B cell (primary cell): ENCODE results near the gene RPL32. TPM values are rescaled to one million over a fixed set of nuclear protein-coding genes. Genes with fewer than 3 reads are reported as not detected.
A peak's percentile ranks its signal among the peaks of the same experiment; 100 is the strongest.

Source experiments
- ATAC-seq: fragments of 200-7000 bp; cut with Tn5 transposase; one replicate; pipeline ENCODE4 v1.10.0; 2021; ENCODE audit warnings: low read depth, mild to moderate bottlenecking, moderate number of reproducible peaks, moderate library complexity
- CTCF ChIA-PET: fragments of 350-600 bp; sonication (Branson Sonifier 250); formaldehyde crosslinking; loops from one replicate; lab custom pipeline; 2021; ENCODE audit warnings: antibody characterized with exemption, inconsistent platforms; lab: Charles Lee
- POLR2A ChIA-PET: fragments of 350-600 bp; sonication (Branson Sonifier 250); formaldehyde crosslinking; loops from one replicate; lab custom pipeline; 2021; ENCODE audit warnings: antibody characterized with exemption; lab: Charles Lee
- DNase-seq: peaks from one replicate; pipeline ENCODE4 v3.0.0; 2013
- H2AFZ ChIP-seq: 2 replicates; pipeline ENCODE4 v1.6.1; 2012; ENCODE audit warnings: mild to moderate bottlenecking, low read depth, low read length; ENCODE audit not compliant: insufficient read depth, poor library complexity, severe bottlenecking
- H3K27ac ChIP-seq, 2 donors: 1 replicate in 1 of 2; 2 replicates in 1 of 2; pipeline ENCODE4 v1.5.1; 2012 to 2013; ENCODE audit warnings: low read length in 2 of 2, mild to moderate bottlenecking in 2 of 2, moderate library complexity in 1 of 2
- H3K27me3 ChIP-seq, 4 experiments: fragments of 200-600 bp in 1 of 4; sonication (generic) in 1 of 4; replicated peaks in 1 of 4; 1 replicate in 2 of 4; 2 replicates in 2 of 4; pipeline versions ENCODE4 v1.6.1 to v1.7.0; 2013 to 2016; ENCODE audit warnings: low read length in 3 of 4, mild to moderate bottlenecking in 2 of 4, mixed read lengths in 1 of 4, moderate library complexity in 1 of 4; ENCODE audit not compliant: insufficient read depth in 4 of 4, control insufficient read depth in 3 of 4; ENCODE audit errors: control extremely low read depth in 1 of 4
- H3K36me3 ChIP-seq, 2 experiments: replicated peaks in 1 of 2; 1 replicate in 1 of 2; 2 replicates in 1 of 2; pipeline versions ENCODE4 v1.6.1 to v1.7.1; 2013; ENCODE audit warnings: low read length in 1 of 2; ENCODE audit not compliant: insufficient read depth in 2 of 2, control insufficient read depth in 1 of 2; ENCODE audit errors: control extremely low read depth in 1 of 2, extremely low read depth in 1 of 2
- H3K4me1 ChIP-seq, 2 donors: fragments of 200-600 bp in 1 of 2; sonication (generic) in 1 of 2; 1 replicate in 1 of 2; 2 replicates in 1 of 2; pipeline versions ENCODE4 v1.5.1 to v1.6.1; 2013 to 2017; ENCODE audit warnings: low read length in 2 of 2; ENCODE audit not compliant: control insufficient read depth in 2 of 2, insufficient read depth in 2 of 2
- H3K4me2 ChIP-seq: replicated peaks from 2 replicates; pipeline ENCODE3; 2012; ENCODE audit warnings: mild to moderate bottlenecking, low read depth, low read length; ENCODE audit not compliant: poor library complexity, severe bottlenecking
- H3K4me3 ChIP-seq, 5 experiments: fragments of 200-600 bp in 1 of 5; sonication (generic) in 1 of 5; 1 replicate in 3 of 5; 2 replicates in 2 of 5; pipeline versions ENCODE4 v1.5.1 to v1.7.0; 2011 to 2016; ENCODE audit warnings: low read length in 4 of 5, mild to moderate bottlenecking in 4 of 5, low read depth in 2 of 5, control low read depth in 1 of 5, moderate library complexity in 1 of 5; ENCODE audit not compliant: insufficient read depth in 1 of 5; ENCODE audit errors: control extremely low read depth in 1 of 5, extremely low read depth in 1 of 5
- H3K79me2 ChIP-seq: fragments of 200-600 bp; sonication (generic); one replicate; pipeline ENCODE4 v1.6.0; 2016; ENCODE audit warnings: low read length; ENCODE audit not compliant: control insufficient read depth, insufficient read depth
- H3K9ac ChIP-seq: fragments of 200-600 bp; sonication (generic); 2 replicates; pipeline ENCODE4 v1.6.1; 2017; ENCODE audit warnings: mild to moderate bottlenecking, low read length, moderate library complexity
- H3K9me3 ChIP-seq, 3 donors: one replicate each; pipeline versions ENCODE4 v1.6.1 to v1.7.1; 2013; ENCODE audit warnings: low read length in 2 of 3; ENCODE audit not compliant: control insufficient read depth in 2 of 3, insufficient read depth in 1 of 3; ENCODE audit errors: control extremely low read depth in 1 of 3
- H4K20me1 ChIP-seq: 2 replicates; pipeline ENCODE4 v1.6.0; 2012; ENCODE audit warnings: mild to moderate bottlenecking, low read length; ENCODE audit not compliant: insufficient read depth, control insufficient read depth, poor library complexity, severe bottlenecking
- H3K27ac Mint-ChIP-seq: one replicate; pipeline ENCODE4 v1.8.0; 2021; ENCODE audit warnings: mixed read lengths
- H3K27me3 Mint-ChIP-seq: one replicate; pipeline ENCODE4 v1.8.0; 2021; ENCODE audit warnings: mixed read lengths
- H3K4me1 Mint-ChIP-seq: one replicate; pipeline ENCODE4 v1.8.0; 2021; ENCODE audit warnings: mixed read lengths
- H3K4me3 Mint-ChIP-seq: one replicate; pipeline ENCODE4 v1.8.0; 2021; ENCODE audit warnings: mixed read lengths
- H3K9me3 Mint-ChIP-seq: one replicate; pipeline ENCODE4 v1.8.0; 2022; ENCODE audit warnings: mixed read lengths; ENCODE audit not compliant: insufficient read depth
- EZH2 ChIP-seq: IDR thresholded peaks from 2 replicates; pipeline ENCODE4 v1.6.1; 2012; ENCODE audit warnings: borderline replicate concordance, low read depth, mild to moderate bottlenecking, moderate library complexity, low read length; ENCODE audit not compliant: insufficient read depth, poor library complexity, severe bottlenecking
- WGBS: methylation state at CpG from one replicate; pipeline ENCODE4 v1.1.5; 2013; ENCODE audit warnings: missing lambda C conversion rate; ENCODE audit not compliant: insufficient coverage; 5-methylcytosine and 5-hydroxymethylcytosine counted together
- intact Hi-C: fragments of 100-400 bp; cut with micrococcal nuclease; formaldehyde crosslinking; loops from one replicate; pipeline ENCODE4 v1.10.0; 2022
- polyA plus RNA-seq: library from polyadenylated mRNA; depleted of rRNA; stranded (reverse); fragments of >200 nt; gene quantifications from 2 replicates; pipeline ENCODE4 v1.2.3, GENCODE V29; 2012
- total RNA-seq, 2 donors: library from RNA; stranded (reverse); fragments of 120-200 nt in 1 of 2; gene quantifications; 1 replicate in 1 of 2; 2 replicates in 1 of 2; pipeline versions ENCODE4 v1.2.3 to v1.2.4, GENCODE V29; 2013 to 2022
- TF ChIP-seq, protein P1 (sequence below): fragments of 200-600 bp; IDR thresholded peaks from one replicate; pipeline ENCODE4 v1.8.0; 2022; ENCODE audit warnings: antibody characterized with exemption, mild to moderate bottlenecking

RPL32 gene
- total and polyA plus RNA-seq, 2 donors (not counting 1 experiment from before 2014, with no cell fraction given), result 2,160 to 2,756 TPM

- DNase-seq (no peak), ATAC-seq (no peak)
- H3K27ac ChIP-seq, result peak overlapping the region in 1 of 2 donors; percentile 96
- Mint-ChIP-seq H3K27me3 (no peaks in the 10 kb centered on the region), H3K27ac (peak overlapping the region; percentile 99), H3K4me1 (peaks cover 45% of the 10 kb centered on the region), H3K9me3 (no peaks in the 10 kb centered on the region), H3K4me3 (peak overlapping the region; percentile 99)
- H3K79me2 ChIP-seq, result no peaks in the 10 kb centered on the region
- 75% methylated on average over 10 of the region's 11 CpGs for WGBS
- intact Hi-C loops, result no loop called here
- H3K4me1 ChIP-seq, result peaks cover 14 to 30% of the 10 kb centered on the region in 2 donors
- TF ChIP-seq EZH2, result no peak
- TF ChIP-seq, protein P1, sequence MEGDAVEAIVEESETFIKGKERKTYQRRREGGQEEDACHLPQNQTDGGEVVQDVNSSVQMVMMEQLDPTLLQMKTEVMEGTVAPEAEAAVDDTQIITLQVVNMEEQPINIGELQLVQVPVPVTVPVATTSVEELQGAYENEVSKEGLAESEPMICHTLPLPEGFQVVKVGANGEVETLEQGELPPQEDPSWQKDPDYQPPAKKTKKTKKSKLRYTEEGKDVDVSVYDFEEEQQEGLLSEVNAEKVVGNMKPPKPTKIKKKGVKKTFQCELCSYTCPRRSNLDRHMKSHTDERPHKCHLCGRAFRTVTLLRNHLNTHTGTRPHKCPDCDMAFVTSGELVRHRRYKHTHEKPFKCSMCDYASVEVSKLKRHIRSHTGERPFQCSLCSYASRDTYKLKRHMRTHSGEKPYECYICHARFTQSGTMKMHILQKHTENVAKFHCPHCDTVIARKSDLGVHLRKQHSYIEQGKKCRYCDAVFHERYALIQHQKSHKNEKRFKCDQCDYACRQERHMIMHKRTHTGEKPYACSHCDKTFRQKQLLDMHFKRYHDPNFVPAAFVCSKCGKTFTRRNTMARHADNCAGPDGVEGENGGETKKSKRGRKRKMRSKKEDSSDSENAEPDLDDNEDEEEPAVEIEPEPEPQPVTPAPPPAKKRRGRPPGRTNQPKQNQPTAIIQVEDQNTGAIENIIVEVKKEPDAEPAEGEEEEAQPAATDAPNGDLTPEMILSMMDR, result no peak
- peak overlapping the region; percentile 78 for H3K4me2 ChIP-seq
- H3K27me3 ChIP-seq, result no peaks in the 10 kb centered on the region
- H3K36me3 ChIP-seq, result peaks cover 13 to 58% of the 10 kb centered on the region in 2 experiments
- H3K4me3 ChIP-seq, result no peak overlapping the region
- ChIA-PET CTCF (no interaction called here), POLR2A (no interaction called here)
- H3K9ac ChIP-seq, result no peak overlapping the region
- H4K20me1 ChIP-seq, result peaks cover 47% of the 10 kb centered on the region
- no peaks in the 10 kb centered on the region for H3K9me3 ChIP-seq
- H2AFZ ChIP-seq, result no peak overlapping the region
Observed at GRCh38 chr3:12839156-12839946, 2.0 kb downstream of the RPL32 start.
